Inflammatory macrophage treated with lipopolysaccharide for 4 hours (primary cell): ENCODE results near the gene SHROOM2.

Experiments
- DNase-seq: peaks from one replicate; pipeline ENCODE4 v3.0.0-alpha.2; 2020

SHROOM2 gene

GRCh38 chrX:9952300-9952699 is 166.1 kb downstream of the SHROOM2 start:
- no peak for DNase-seq

DNA sequence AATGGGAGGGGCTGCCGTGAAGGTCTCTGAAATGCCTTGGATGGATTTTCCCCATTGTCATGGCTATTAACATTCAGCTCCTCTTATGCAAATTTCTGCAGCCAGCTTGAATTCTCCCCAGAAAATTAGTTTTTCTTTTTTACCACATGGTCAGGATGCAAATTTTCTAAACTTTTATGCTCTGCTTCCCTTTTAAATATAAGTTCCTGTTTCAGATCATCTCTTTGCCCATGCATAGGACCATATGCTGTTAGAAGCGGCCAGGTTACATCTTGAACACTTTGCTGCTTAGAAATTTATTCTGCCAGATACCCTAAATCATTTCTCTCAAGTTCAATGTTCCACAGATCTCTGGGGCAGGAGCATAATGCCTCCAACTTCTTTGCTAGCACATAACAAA is 167.2 kb downstream of the SHROOM2 start:
- peak; percentile 24 for DNase-seq

DNA sequence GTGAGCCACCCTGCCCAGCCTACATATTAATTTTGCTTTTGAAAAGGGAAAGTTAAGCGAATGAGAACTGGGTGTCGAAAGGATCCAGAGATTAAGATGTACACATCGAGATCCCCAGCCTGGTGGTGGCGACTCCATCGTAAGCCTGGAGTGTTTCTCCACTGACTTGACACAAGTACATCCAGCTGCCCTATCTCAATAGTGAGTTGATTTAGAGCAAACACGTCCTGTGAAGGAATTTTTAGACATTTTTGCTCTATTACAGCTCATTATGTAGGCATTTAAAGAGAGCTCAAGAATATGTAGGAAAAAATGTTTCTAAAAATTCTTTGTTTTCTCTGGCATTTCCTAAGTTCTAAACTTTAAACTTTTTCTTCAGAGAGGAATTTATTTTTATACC is 169.3 kb downstream of the SHROOM2 start:
- DNase-seq = no peak

DNA sequence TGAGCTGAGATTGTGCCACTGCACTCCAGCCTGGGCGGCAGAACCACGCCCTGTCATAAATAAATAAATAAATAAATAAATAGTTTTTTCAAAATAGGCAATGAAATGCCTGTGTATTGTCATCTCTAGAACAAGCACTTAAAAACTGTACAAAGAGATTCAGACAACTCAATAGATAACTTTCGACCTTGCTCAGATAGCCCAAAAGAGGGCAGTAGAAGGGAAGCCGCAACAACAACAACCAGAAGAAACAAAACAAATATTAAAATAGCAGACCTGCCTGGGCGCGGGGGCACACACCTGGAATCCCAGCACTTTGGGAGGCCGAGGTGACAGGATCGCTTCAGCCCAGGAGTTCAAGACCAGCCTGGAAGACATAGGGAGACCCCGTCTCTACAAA is 171.5 kb downstream of the SHROOM2 start:
- DNase-seq = no peak

- DNase-seq = no peak
These were observed 172.0 kb downstream of the SHROOM2 start for GRCh38 chrX:9958183-9958582.

DNA sequence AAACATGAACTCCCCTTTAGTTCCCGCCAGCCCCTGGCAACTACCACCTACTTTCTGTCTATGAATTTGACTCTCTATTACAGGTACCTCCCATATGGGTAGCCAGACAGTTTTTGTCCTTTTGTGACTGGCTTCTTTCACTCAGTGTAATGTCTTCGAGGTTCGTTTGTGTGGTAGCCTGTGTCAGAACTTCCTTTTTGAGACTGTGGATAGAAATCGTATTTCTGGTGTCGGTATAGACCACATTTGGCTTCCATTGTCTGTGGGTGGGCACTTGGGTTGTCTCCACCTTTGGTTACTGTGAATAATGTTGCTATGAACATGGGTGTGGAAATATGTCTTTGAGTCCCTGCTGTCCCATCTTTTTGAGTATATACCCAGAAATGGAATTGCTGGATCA is 175.5 kb downstream of the SHROOM2 start:
- no peak for DNase-seq

DNA sequence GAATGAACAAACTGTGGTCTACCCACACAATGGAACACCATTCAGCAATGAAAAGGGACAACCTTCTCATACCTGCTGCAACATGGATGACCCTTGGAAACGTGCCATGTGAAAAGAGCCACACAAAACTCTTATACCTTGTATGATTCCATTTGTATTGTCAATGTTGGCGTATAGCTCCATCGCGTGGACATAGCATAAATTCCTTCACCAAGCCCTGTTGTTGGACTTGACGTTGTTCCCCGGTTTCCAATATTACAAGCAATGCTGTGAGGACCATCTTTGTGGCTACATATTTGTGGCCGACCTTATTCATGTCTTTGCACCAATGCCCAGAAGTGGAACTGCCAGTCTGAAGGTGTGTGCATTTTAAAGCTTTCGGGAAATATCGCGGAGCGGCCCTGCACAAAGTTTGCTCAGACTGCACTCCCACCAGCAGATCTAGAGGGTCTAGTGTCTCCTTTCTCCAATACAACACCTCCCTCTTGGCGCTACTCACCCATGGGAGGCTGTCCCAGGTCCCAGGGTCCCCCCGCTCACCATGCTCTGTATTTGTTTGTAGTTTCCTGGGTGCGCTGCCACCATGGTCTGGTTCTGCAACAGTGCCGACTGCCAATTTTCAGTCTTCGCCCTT is 180.7 kb downstream of the SHROOM2 start, which contains the start of gene CLDN34:
CLDN34 (plus strand) TSS at position 584 of the 634 bp plus-strand sequence; CDS start at position 584, 0 bp downstream.
- DNase-seq = no peak

DNA sequence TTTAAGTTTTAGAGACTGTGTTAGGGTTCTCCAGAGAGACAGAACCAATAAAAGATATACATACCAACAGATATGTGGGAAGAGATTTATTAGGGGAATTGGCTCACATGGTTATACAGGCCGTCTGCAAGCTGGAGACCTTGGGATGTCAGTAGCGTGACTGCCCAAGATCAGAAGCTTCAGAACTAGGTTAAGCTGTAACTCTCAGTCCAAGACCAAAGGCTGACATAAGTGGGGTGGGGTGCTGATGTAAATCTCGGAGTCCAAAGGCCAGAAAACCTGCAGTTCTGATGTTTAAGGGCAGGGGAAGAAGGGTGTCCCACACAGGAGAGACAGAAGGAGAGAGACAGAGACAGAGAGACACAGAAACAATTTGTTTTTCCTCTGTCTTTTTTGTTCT is 191.4 kb downstream of the SHROOM2 start:
- no peak for DNase-seq

DNA sequence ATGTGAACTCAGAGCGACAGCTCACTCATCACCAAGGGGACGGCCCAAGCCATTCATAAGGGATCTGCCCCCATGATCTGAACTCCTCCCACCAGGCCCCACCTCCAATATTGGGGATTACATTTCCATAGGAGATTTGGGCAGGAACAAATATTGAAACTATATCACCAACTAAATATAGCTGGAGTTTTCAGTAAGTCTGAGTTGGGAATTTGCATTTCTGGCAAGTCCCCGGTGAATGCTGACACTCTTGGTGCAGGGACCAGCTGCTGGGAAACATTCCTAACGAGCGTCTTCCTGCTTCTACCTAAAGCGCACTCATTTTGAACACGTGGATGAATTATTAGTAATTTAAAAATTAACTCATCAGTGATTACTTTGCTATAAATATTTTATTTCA is 194.2 kb downstream of the SHROOM2 start:
- no peak for DNase-seq

GRCh38 chrX:9980927-9981326 is 194.7 kb downstream of the SHROOM2 start:
- no peak for DNase-seq

- DNase-seq = no peak
These were observed 197.2 kb downstream of the SHROOM2 start for GRCh38 chrX:9983441-9983840.

DNA sequence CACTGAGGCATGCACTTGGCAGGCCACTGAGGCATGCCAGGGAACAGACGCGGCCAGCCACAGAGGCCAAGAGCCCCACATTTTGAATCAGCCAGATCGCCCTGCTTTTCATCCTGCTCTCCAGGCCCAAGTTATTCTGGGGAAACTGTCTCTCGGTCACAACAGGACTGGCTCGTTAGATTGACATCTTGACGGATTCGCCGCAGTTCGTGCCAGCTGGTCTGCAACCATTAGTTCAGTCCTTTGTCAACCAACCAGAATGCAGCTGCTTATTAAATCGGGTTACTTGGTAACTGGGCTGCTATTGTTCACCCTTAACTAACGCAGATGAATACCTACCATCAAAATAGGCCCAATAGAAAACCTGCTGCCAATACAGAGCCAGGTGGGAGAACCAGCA is 197.6 kb downstream of the SHROOM2 start:
- no peak for DNase-seq

DNA sequence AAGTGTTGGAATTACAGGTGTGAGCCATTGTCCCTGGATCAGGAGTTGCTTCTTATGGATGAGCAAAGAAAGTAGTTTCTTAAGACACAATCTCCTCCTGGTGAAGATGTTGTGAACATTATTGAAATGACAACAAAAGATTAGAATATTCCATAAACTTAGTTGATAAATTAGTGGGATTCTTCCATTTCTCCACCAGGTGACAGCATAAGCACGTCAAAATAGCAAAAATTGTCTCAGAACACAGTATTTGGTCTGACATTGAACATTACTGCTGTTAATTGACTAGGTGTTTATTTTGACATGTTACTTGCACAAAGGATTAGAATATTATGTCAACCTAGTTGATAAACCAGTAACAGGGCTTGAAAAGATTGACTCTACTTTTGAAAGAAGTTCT is 202.5 kb downstream of the SHROOM2 start:
- no peak for DNase-seq

- DNase-seq = no peak
These were observed 205.8 kb downstream of the SHROOM2 start for GRCh38 chrX:9992061-9992460.

- DNase-seq = no peak
These were observed 206.5 kb downstream of the SHROOM2 start for GRCh38 chrX:9992724-9993123.

- DNase-seq = peak; percentile 58
These were observed 209.7 kb downstream of the SHROOM2 start for GRCh38 chrX:9995855-9996339.

DNA sequence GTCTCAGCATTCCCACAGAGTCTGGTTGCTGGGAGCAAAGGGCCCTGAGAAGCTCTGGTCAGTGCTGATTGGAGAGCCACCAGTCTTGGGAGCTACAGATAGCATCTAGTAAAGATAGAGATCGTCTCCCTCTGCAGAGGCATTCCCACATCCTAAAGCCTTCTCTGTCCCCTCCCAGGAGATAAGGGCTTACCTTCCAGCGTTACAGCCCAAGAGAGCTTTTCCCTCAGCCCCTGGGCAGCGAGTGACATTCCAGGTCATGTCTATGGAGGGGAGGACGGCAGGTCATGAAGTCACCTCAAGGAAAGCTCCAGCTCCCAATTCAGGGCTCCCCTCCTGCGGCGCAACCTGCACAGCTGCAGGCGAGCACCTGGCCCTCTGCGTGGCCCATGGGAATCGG is 210.8 kb downstream of the SHROOM2 start:
- DNase-seq = no peak

- DNase-seq = no peak
These were observed 211.3 kb downstream of the SHROOM2 start for GRCh38 chrX:9997524-9997923.
